ENCODE measurements around the gene WDR35.

GRCh38 chr2:19861813-19862212 is 128.1 kb downstream of the WDR35 start:
- TF ChIP-seq CTCF (conservative IDR thresholded peaks at IDR 0.05; ENCODE audit: low read depth, low read length), result no peak
- TF ChIP-seq EZH2phosphoT487 (IDR thresholded peaks at IDR 0.05; ENCODE audit: borderline replicate concordance, low read length), result no peak
- TF ChIP-seq EZH2 (IDR thresholded peaks at IDR 0.05; ENCODE audit: low read length, unreplicated experiment), result no peak
